A549 (cell line): ENCODE results near the gene DISC1. TPM values are rescaled to one million over a fixed set of nuclear protein-coding genes. Genes with fewer than 3 reads are reported as not detected.

Experiments used
- ATAC-seq, 2 experiments: fragments of 200-7000 bp in 1 of 2; fragments of >200 bp in 1 of 2; cut with Nextera tagmentation in 1 of 2; cut with Tn5 transposase in 1 of 2; 3 replicates each; pipeline versions ENCODE4 v1.8.0 to v1.9.1; 2018 to 2020; ENCODE audit warnings: mild to moderate bottlenecking in 1 of 2, moderate library complexity in 1 of 2
- CTCF ChIA-PET: fragments of 300-600 bp; sonication (Branson Sonifier 250); formaldehyde crosslinking; extraction: SDS; loops from one replicate; lab custom pipeline; 2021; ENCODE audit warnings: antibody characterized with exemption, inconsistent platforms; lab: Yijun Ruan, JAX
- POLR2A ChIA-PET: fragments of 350-600 bp; formaldehyde crosslinking; extraction: SDS; loops from one replicate; lab custom pipeline; 2021; ENCODE audit warnings: antibody characterized with exemption, inconsistent platforms; lab: Yijun Ruan, JAX
- DNase-seq, 2 experiments: peaks; one replicate each; pipeline versions ENCODE4 v3.0.0 to v3.0.0-alpha.2; 2011 to 2016; ENCODE audit warnings: low read depth in 1 of 2, low spot score in 1 of 2
- FAIRE-seq: peaks from 2 replicates; lab custom pipeline; 2011; peaks lifted over from hg19 to GRCh38; lab: Jason Lieb, UNC
- H3K27ac ChIP-seq, 2 experiments: fragments of >200 bp; sonication (Bioruptor Twin); formaldehyde crosslinking; 3 replicates each; pipeline ENCODE4 v1.5.1; 2016 to 2017
- H3K4me1 ChIP-seq: fragments of >200 bp; sonication (Bioruptor Twin); formaldehyde crosslinking; 3 replicates; pipeline ENCODE4 v1.6.1; 2016
- H3K4me2 ChIP-seq: fragments of >200 bp; sonication (Bioruptor Twin); formaldehyde crosslinking; 3 replicates; pipeline ENCODE4 v1.6.1; 2016
- H3K4me3 ChIP-seq: fragments of >200 bp; sonication (Bioruptor Twin); formaldehyde crosslinking; 3 replicates; pipeline ENCODE4 v1.5.1; 2016
- H3K9me3 ChIP-seq: fragments of >200 bp; sonication (Bioruptor Twin); formaldehyde crosslinking; 3 replicates; pipeline ENCODE4 v1.6.1; 2016
- BHLHE40 ChIP-seq: IDR thresholded peaks from 2 replicates; pipeline ENCODE4 v1.6.1; 2012; ENCODE audit warnings: low read depth, low read length, inconsistent platforms
- CEBPB ChIP-seq, 2 experiments: fragments of >200 bp in 1 of 2; sonication (Bioruptor Twin) in 1 of 2; formaldehyde crosslinking in 1 of 2; IDR thresholded peaks; 2 replicates each; pipeline ENCODE4 v1.6.1; 2012 to 2016
- EP300 ChIP-seq, 2 experiments: fragments of >200 bp; sonication (Bioruptor Twin); formaldehyde crosslinking; IDR thresholded peaks; 2 replicates in 1 of 2; 3 replicates in 1 of 2; pipeline ENCODE4 v1.6.1; 2016 to 2017
- GATA3 ChIP-seq: IDR thresholded peaks from 2 replicates; pipeline ENCODE4 v1.6.1; 2012; ENCODE audit warnings: borderline replicate concordance
- HOXB5 ChIP-seq: fragments of 250-450 bp; sonication (Bioruptor Pico); IDR thresholded peaks from 2 replicates; pipeline ENCODE4 v1.5.0; 2020; ENCODE audit warnings: mild to moderate bottlenecking, moderate library complexity
- RAD21 ChIP-seq, 2 experiments: fragments of >200 bp in 1 of 2; sonication (Bioruptor Twin) in 1 of 2; formaldehyde crosslinking in 1 of 2; IDR thresholded peaks in 1 of 2; conservative IDR thresholded peaks in 1 of 2; 2 replicates in 1 of 2; 3 replicates in 1 of 2; pipeline ENCODE4 v1.6.1; 2012 to 2018; ENCODE audit warnings: inconsistent platforms in 1 of 2
- RCOR1 ChIP-seq: fragments of 150-350 bp; IDR thresholded peaks from 2 replicates; pipeline ENCODE4 v1.6.1; 2014; ENCODE audit warnings: antibody characterized with exemption, low read length, low read depth
- TFCP2L1 ChIP-seq: fragments of 250-450 bp; sonication (Bioruptor Pico); IDR thresholded peaks from 2 replicates; pipeline ENCODE4 v1.5.0; 2021; ENCODE audit warnings: mild to moderate bottlenecking
- WGBS: methylation state at CpG from one replicate; pipeline ENCODE4 v1.1.6; 2017; ENCODE audit errors: missing lambda C conversion rate; 5-methylcytosine and 5-hydroxymethylcytosine counted together
- polyA plus RNA-seq, 4 experiments: library from polyadenylated mRNA; depleted of rRNA in 3 of 4; stranded (reverse); fragments of >200 nt; fragmentation: RNase III in 1 of 4; extraction: RNeasy Plus Mini Kit Qiagen cat#74134 plus additional on column Dnase treatment in 1 of 4; gene quantifications; 2 replicates in 3 of 4; 3 replicates in 1 of 4; pipeline ENCODE4 v1.2.3, GENCODE V29; 2011 to 2017
- TF ChIP-seq, protein P1 (sequence below): fragments of >200 bp; sonication (Bioruptor Twin); formaldehyde crosslinking; IDR thresholded peaks from 2 replicates; pipeline ENCODE4 v1.6.1; 2016
- TF ChIP-seq, protein P2 (sequence below): fragments of 250-450 bp; sonication (Bioruptor Pico); IDR thresholded peaks from 2 replicates; pipeline ENCODE4 v1.5.0; 2021; ENCODE audit warnings: mild to moderate bottlenecking, moderate library complexity, borderline replicate concordance
- TF ChIP-seq, protein P3 (sequence below): fragments of >200 bp; sonication (Bioruptor Twin); formaldehyde crosslinking; IDR thresholded peaks from 3 replicates; pipeline ENCODE4 v1.5.1; 2016
- TF ChIP-seq, protein P4 (sequence below): fragments of 150-350 bp; IDR thresholded peaks from 2 replicates; pipeline ENCODE4 v1.6.1; 2014; ENCODE audit warnings: low read depth, mild to moderate bottlenecking, low read length
- TF ChIP-seq, protein P5 (sequence below): fragments of 200-600 bp; sonication (generic); IDR thresholded peaks from 2 replicates; pipeline ENCODE4 v1.6.1; 2016; ENCODE audit warnings: antibody characterized with exemption, mild to moderate bottlenecking, moderate library complexity

DISC1 gene
- polyA plus RNA-seq, 2 of the 4 experiments (the other 2 are of a cell fraction) = 0.39 to 0.74 TPM

DNA sequence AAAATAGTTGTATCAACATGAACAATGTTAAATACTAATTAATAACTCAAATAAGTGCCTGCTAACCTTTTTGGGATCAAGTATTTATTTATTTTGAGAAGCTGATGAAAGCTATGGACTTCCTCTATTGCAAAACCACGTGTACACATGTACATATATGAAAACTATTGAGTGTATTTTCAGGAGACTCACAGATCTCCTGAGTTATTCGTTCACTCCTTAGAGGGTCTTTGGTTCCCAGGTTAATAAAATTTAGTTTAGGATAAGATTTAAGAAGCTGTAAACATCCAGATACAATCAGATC is 130.5 kb downstream of the DISC1 start:
- ChIA-PET POLR2A (interaction anchor here (0.9 to 1.2 kb wide), 2 partner anchors 870 to 873 kb away, joined by 4 to 5 read pairs; partner anchors contain the start of gene SIPA1L2), CTCF (interaction anchor here (0.6 to 2.9 kb wide), 44 partner anchors 9 to 1489 kb away, joined by 3 to 39 read pairs (median 4); partner anchors contain the start of gene SIPA1L2)
- Histone ChIP-seq H3K27ac (peak overlapping the region; percentile 36 to 51; a peak in 4 of 6 replicates), H3K4me2 (peak overlapping the region; percentile 45; the same call in 2 of the 3 replicates), H3K4me1 (peaks cover 3% of the 10 kb centered on the region; the same call in 1 of the 3 replicates)
- 17% methylated on average over 2 of the region's 2 CpGs for WGBS
- DNase-seq (no peak), ATAC-seq (peak; percentile 70 to 71; a peak in 4 of 6 replicates), FAIRE-seq (no peak)
- TF ChIP-seq RCOR1 (no peak), RAD21 (conservative IDR thresholded peaks at IDR 0.05 in 1 of 2, IDR thresholded peaks at IDR 0.05 in 1 of 2) (peak in 1 of 2 experiments; percentile 1; a peak in 1 of 5 replicates), CEBPB (IDR thresholded peaks at IDR 0.05) (peak in 1 of 2 experiments; percentile 63; a peak in 2 of 4 replicates)
- TF ChIP-seq, all 56 proteins: peak for 2
- Histone ChIP-seq H3K9me3 (no peaks in the 10 kb centered on the region), H3K4me3 (no peak overlapping the region)

DNA sequence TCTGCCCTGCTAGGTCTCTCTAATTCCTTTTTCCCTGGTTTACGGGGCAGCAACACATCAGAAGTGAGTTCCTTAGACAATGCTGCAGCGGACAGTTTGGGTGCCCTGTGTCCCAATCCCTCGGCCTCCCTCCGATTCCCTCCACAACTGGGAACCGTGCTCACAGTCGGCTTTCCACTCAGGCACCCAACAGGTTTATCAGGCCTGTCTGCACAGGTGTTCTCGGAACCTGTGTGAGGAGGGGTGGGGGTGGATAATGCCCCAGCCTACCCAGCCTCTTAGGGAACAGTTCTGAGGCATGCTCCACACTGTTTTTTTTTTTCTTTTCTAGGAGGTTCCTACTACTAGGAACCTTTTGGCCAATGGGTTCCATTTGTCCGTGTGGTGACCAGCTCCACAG is 131.2 kb downstream of the DISC1 start:
- FAIRE-seq (no peak), DNase-seq (no peak), ATAC-seq (no peak)
- Histone ChIP-seq H3K4me2 (no peak overlapping the region), H3K27ac (peak overlapping the region in 1 of 2 experiments; percentile 51; a peak in 2 of 6 replicates), H3K4me1 (peaks cover 3% of the 10 kb centered on the region; the same call in 1 of the 3 replicates), H3K4me3 (no peak overlapping the region), H3K9me3 (no peaks in the 10 kb centered on the region)
- POLR2A ChIA-PET = interaction anchor here (1.2 kb wide), 1 partner anchor 870 kb away, joined by 5 read pairs; no protein-coding TSS in a partner anchor
- WGBS = 91% methylated on average over 8 of the region's 8 CpGs
- CTCF ChIA-PET = interaction anchor here (0.6 to 2.9 kb wide), 23 partner anchors 9 to 1983 kb away, joined by 3 to 39 read pairs (median 6); partner anchors contain the start of gene SIPA1L2
- TF ChIP-seq HOXB5 (CRISPR knock-in tag) = no peak
- TF ChIP-seq, protein P1, sequence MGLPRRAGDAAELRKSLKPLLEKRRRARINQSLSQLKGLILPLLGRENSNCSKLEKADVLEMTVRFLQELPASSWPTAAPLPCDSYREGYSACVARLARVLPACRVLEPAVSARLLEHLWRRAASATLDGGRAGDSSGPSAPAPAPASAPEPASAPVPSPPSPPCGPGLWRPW = no peak
- TF ChIP-seq, protein P2, sequence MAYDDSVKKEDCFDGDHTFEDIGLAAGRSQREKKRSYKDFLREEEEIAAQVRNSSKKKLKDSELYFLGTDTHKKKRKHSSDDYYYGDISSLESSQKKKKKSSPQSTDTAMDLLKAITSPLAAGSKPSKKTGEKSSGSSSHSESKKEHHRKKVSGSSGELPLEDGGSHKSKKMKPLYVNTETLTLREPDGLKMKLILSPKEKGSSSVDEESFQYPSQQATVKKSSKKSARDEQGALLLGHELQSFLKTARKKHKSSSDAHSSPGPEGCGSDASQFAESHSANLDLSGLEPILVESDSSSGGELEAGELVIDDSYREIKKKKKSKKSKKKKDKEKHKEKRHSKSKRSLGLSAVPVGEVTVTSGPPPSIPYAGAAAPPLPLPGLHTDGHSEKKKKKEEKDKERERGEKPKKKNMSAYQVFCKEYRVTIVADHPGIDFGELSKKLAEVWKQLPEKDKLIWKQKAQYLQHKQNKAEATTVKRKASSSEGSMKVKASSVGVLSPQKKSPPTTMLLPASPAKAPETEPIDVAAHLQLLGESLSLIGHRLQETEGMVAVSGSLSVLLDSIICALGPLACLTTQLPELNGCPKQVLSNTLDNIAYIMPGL = no peak

DNA sequence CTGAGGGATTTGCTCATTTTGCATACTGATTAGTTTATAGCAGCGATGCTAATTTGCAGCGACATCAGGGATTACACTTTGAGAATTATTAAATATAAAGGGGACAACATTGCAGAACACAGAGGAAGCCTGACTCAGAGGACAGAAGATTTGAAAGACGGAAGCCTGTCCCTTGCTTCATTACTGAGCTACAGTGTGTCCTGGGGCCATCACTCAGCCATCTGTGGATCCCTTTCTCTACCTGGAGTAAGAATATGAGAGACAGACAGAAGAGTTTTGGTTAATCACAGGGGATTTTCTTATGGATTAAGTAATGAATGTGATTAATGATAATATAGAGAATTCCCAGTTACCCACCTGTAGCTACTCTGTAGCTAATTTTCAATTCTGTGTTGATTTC is 134.7 kb downstream of the DISC1 start:
- FAIRE-seq = no peak
- ChIA-PET POLR2A (no interaction called here), CTCF (no interaction called here)
- Histone ChIP-seq H3K4me3 (no peak overlapping the region), H3K4me2 (no peak overlapping the region), H3K4me1 (peaks cover 3% of the 10 kb centered on the region; the same call in 1 of the 3 replicates), H3K27ac (no peak overlapping the region), H3K9me3 (no peaks in the 10 kb centered on the region)
- ATAC-seq = no peak
- TF ChIP-seq, protein P1 = no peak
- no peak for TF ChIP-seq GATA3
- TF ChIP-seq, protein P3, sequence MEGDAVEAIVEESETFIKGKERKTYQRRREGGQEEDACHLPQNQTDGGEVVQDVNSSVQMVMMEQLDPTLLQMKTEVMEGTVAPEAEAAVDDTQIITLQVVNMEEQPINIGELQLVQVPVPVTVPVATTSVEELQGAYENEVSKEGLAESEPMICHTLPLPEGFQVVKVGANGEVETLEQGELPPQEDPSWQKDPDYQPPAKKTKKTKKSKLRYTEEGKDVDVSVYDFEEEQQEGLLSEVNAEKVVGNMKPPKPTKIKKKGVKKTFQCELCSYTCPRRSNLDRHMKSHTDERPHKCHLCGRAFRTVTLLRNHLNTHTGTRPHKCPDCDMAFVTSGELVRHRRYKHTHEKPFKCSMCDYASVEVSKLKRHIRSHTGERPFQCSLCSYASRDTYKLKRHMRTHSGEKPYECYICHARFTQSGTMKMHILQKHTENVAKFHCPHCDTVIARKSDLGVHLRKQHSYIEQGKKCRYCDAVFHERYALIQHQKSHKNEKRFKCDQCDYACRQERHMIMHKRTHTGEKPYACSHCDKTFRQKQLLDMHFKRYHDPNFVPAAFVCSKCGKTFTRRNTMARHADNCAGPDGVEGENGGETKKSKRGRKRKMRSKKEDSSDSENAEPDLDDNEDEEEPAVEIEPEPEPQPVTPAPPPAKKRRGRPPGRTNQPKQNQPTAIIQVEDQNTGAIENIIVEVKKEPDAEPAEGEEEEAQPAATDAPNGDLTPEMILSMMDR = no peak
- TF ChIP-seq, protein P4, sequence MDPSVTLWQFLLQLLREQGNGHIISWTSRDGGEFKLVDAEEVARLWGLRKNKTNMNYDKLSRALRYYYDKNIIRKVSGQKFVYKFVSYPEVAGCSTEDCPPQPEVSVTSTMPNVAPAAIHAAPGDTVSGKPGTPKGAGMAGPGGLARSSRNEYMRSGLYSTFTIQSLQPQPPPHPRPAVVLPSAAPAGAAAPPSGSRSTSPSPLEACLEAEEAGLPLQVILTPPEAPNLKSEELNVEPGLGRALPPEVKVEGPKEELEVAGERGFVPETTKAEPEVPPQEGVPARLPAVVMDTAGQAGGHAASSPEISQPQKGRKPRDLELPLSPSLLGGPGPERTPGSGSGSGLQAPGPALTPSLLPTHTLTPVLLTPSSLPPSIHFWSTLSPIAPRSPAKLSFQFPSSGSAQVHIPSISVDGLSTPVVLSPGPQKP = no peak
- no peak for TF ChIP-seq TFCP2L1 (CRISPR knock-in tag)
- TF ChIP-seq EP300 (IDR thresholded peaks at IDR 0.05) = no peak
- no peak for TF ChIP-seq HOXB5 (CRISPR knock-in tag)
- TF ChIP-seq BHLHE40 = no peak
- no peak for TF ChIP-seq RCOR1
- TF ChIP-seq CEBPB (IDR thresholded peaks at IDR 0.05) = no peak
- TF ChIP-seq, protein P5, sequence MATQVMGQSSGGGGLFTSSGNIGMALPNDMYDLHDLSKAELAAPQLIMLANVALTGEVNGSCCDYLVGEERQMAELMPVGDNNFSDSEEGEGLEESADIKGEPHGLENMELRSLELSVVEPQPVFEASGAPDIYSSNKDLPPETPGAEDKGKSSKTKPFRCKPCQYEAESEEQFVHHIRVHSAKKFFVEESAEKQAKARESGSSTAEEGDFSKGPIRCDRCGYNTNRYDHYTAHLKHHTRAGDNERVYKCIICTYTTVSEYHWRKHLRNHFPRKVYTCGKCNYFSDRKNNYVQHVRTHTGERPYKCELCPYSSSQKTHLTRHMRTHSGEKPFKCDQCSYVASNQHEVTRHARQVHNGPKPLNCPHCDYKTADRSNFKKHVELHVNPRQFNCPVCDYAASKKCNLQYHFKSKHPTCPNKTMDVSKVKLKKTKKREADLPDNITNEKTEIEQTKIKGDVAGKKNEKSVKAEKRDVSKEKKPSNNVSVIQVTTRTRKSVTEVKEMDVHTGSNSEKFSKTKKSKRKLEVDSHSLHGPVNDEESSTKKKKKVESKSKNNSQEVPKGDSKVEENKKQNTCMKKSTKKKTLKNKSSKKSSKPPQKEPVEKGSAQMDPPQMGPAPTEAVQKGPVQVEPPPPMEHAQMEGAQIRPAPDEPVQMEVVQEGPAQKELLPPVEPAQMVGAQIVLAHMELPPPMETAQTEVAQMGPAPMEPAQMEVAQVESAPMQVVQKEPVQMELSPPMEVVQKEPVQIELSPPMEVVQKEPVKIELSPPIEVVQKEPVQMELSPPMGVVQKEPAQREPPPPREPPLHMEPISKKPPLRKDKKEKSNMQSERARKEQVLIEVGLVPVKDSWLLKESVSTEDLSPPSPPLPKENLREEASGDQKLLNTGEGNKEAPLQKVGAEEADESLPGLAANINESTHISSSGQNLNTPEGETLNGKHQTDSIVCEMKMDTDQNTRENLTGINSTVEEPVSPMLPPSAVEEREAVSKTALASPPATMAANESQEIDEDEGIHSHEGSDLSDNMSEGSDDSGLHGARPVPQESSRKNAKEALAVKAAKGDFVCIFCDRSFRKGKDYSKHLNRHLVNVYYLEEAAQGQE = no peak
- DNase-seq = no peak
- WGBS = 69% methylated on average over 3 of the region's 3 CpGs
